ENCODE measurements around the gene PADI4.
A peak's percentile ranks its signal among the peaks of the same experiment; 100 is the strongest.

The PADI4 gene

DNA sequence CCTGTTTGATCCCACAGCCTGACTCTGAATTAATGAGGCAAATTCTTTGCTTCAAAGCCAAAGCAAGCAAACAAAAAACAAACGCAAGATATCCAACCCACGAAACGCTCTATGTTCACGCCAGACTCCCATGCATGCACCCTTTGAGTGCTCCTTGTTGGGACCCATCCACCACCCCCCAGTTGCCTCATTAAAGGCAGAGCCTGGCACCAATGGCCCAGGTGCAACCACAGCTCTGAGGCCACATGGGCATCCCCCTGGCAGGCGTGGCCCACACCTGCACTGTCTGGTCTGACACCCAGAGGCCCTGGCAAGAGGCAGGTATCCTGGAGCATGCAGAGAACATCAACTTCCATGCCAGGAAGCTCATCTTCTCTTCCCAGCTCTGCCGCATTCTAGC, 1.1 kb upstream of the PADI4 start:
- TF ChIP-seq, protein P1, sequence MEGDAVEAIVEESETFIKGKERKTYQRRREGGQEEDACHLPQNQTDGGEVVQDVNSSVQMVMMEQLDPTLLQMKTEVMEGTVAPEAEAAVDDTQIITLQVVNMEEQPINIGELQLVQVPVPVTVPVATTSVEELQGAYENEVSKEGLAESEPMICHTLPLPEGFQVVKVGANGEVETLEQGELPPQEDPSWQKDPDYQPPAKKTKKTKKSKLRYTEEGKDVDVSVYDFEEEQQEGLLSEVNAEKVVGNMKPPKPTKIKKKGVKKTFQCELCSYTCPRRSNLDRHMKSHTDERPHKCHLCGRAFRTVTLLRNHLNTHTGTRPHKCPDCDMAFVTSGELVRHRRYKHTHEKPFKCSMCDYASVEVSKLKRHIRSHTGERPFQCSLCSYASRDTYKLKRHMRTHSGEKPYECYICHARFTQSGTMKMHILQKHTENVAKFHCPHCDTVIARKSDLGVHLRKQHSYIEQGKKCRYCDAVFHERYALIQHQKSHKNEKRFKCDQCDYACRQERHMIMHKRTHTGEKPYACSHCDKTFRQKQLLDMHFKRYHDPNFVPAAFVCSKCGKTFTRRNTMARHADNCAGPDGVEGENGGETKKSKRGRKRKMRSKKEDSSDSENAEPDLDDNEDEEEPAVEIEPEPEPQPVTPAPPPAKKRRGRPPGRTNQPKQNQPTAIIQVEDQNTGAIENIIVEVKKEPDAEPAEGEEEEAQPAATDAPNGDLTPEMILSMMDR (IDR thresholded peaks at IDR 0.05): no peak
- H3K36me3 ChIP-seq: no peaks in the 10 kb centered on the region
- H3K4me3 ChIP-seq (ENCODE audit: low read depth in 1 of 2, low read length in 1 of 2): peak overlapping the region in 1 of 2 experiments; percentile 83
- peaks cover 97% of the 10 kb centered on the region in 2 experiments for H3K4me1 ChIP-seq (ENCODE audit: control insufficient read depth in 1 of 2, insufficient read depth in 1 of 2, low read depth in 1 of 2, low read length in 1 of 2)
- H3K9me3 ChIP-seq: no peaks in the 10 kb centered on the region
- H3K27ac ChIP-seq: peak overlapping the region; percentile 95
- H3K27me3 ChIP-seq: no peaks in the 10 kb centered on the region

DNA sequence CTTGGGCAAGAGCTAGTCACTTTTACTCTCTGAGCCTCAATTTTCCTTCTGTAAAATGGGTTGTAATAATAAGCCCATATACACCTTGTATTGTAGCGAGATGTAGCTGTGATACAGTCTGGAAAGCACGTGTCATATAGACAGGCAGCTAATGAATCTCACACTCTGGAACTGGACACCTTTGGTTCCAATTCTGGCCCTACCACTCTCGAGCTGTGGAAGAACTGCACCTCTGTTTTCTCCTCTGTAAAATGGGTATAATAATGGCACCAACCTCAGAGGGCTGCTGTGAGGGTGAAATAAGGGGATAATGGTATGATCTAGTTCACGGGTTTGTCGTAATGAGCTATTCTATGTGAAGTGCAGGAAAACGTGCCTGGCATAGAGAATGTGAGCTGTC, 668 bp upstream of the PADI4 start:
- TF ChIP-seq, protein P1 (IDR thresholded peaks at IDR 0.05): no peak
- Histone ChIP-seq H3K4me3 (ENCODE audit: low read depth in 1 of 2, low read length in 1 of 2) (peak overlapping the region in 1 of 2 experiments; percentile 83), H3K27ac (peak overlapping the region; percentile 95), H3K36me3 (no peaks in the 10 kb centered on the region), H3K27me3 (no peaks in the 10 kb centered on the region), H3K9me3 (no peaks in the 10 kb centered on the region), H3K4me1 (ENCODE audit: control insufficient read depth in 1 of 2, insufficient read depth in 1 of 2, low read depth in 1 of 2, low read length in 1 of 2) (peaks cover 95 to 100% of the 10 kb centered on the region in 2 experiments)

DNA sequence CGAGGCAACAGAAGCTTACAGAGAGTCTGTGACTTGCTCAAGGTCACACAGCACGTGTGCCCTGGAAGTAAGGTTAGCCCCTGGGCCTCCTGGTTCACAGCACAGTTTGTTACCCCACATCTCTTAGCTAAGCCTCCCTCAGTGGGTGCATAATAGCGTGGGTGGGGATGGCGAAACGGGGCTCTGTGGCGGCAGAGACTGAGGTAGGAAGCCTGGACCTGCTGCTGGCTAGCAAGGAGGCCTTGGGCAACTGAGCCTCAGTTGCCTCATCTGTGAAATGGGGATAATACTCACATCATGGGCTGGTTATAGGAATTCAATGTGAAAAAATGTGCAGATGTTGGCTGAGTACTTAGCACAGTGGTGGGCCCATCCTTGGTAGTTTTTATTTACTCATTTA, 596 bp downstream of the PADI4 start:
- H3K9me3 ChIP-seq: no peaks in the 10 kb centered on the region
- peaks cover 95 to 100% of the 10 kb centered on the region in 2 experiments for H3K4me1 ChIP-seq (ENCODE audit: control insufficient read depth in 1 of 2, insufficient read depth in 1 of 2, low read depth in 1 of 2, low read length in 1 of 2)
- no peaks in the 10 kb centered on the region for H3K27me3 ChIP-seq
- TF ChIP-seq, protein P1 (IDR thresholded peaks at IDR 0.05): no peak
- peaks cover 2% of the 10 kb centered on the region for H3K36me3 ChIP-seq
- H3K4me3 ChIP-seq (ENCODE audit: low read depth in 1 of 2, low read length in 1 of 2): peak overlapping the region; percentile 75 to 83
- peak overlapping the region; percentile 95 for H3K27ac ChIP-seq

DNA sequence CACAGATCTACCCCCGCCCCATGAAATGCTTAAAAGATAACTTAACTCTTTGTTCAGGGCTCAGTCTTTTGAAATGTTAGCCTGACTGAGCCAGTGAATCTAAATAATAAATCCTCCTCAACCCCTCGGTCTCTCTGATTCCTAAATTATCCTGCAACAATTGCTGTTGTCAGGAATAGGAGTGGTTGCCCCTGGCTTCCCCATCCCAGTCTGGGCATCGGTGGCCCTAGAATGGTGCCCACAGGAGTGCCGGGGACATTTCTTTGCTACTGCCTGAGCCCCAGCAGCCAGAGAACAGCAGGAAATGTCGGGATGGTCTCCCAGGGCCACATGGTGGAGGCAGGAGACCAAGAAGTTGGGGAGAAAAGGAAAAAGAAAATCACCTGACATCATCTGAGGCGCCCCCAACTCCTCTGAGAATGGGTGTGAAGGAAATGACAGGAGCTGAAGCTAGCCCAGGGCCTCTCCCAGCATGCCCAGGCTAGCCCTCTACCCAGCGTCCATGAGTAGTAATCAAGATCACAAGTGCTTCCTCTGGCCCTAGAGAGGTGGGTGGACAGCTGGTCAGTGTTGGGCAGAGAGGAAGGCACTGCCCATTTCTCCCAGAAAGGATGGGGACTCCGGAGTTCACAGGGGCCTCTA, 1.6 kb downstream of the PADI4 start:
- Histone ChIP-seq H3K4me3 (ENCODE audit: low read depth in 1 of 2, low read length in 1 of 2) (peak overlapping the region; percentile 75 to 83), H3K4me1 (ENCODE audit: control insufficient read depth in 1 of 2, insufficient read depth in 1 of 2, low read depth in 1 of 2, low read length in 1 of 2) (peaks cover 95 to 100% of the 10 kb centered on the region in 2 experiments), H3K36me3 (peaks cover 11% of the 10 kb centered on the region), H3K27me3 (no peaks in the 10 kb centered on the region), H3K27ac (peak overlapping the region; percentile 95), H3K9me3 (no peaks in the 10 kb centered on the region)
- TF ChIP-seq, protein P1 (IDR thresholded peaks at IDR 0.05): no peak

GRCh38 chr1:17310068-17310640, 2.2 kb downstream of the PADI4 start:
- peaks cover 17% of the 10 kb centered on the region for H3K36me3 ChIP-seq
- peaks cover 95 to 100% of the 10 kb centered on the region in 2 experiments for H3K4me1 ChIP-seq (ENCODE audit: control insufficient read depth in 1 of 2, insufficient read depth in 1 of 2, low read depth in 1 of 2, low read length in 1 of 2)
- peak overlapping the region; percentile 95 for H3K27ac ChIP-seq
- peak overlapping the region; percentile 75 to 83 for H3K4me3 ChIP-seq (ENCODE audit: low read depth in 1 of 2, low read length in 1 of 2)
- TF ChIP-seq, protein P1 (IDR thresholded peaks at IDR 0.05): no peak
- no peaks in the 10 kb centered on the region for H3K9me3 ChIP-seq
- H3K27me3 ChIP-seq: no peaks in the 10 kb centered on the region
